ENCODE measurements around the gene DNAJC4.

DNAJC4 gene

GRCh38 chr11:64204080-64204440 is 26.3 kb upstream of the DNAJC4 start:
- DNase-seq (ENCODE audit: low spot score) = no peak
- H3K27ac ChIP-seq = no peak overlapping the region
- TF ChIP-seq, protein P1, sequence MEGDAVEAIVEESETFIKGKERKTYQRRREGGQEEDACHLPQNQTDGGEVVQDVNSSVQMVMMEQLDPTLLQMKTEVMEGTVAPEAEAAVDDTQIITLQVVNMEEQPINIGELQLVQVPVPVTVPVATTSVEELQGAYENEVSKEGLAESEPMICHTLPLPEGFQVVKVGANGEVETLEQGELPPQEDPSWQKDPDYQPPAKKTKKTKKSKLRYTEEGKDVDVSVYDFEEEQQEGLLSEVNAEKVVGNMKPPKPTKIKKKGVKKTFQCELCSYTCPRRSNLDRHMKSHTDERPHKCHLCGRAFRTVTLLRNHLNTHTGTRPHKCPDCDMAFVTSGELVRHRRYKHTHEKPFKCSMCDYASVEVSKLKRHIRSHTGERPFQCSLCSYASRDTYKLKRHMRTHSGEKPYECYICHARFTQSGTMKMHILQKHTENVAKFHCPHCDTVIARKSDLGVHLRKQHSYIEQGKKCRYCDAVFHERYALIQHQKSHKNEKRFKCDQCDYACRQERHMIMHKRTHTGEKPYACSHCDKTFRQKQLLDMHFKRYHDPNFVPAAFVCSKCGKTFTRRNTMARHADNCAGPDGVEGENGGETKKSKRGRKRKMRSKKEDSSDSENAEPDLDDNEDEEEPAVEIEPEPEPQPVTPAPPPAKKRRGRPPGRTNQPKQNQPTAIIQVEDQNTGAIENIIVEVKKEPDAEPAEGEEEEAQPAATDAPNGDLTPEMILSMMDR (IDR thresholded peaks at IDR 0.05) = no peak
- H3K4me3 ChIP-seq = no peak overlapping the region

DNA sequence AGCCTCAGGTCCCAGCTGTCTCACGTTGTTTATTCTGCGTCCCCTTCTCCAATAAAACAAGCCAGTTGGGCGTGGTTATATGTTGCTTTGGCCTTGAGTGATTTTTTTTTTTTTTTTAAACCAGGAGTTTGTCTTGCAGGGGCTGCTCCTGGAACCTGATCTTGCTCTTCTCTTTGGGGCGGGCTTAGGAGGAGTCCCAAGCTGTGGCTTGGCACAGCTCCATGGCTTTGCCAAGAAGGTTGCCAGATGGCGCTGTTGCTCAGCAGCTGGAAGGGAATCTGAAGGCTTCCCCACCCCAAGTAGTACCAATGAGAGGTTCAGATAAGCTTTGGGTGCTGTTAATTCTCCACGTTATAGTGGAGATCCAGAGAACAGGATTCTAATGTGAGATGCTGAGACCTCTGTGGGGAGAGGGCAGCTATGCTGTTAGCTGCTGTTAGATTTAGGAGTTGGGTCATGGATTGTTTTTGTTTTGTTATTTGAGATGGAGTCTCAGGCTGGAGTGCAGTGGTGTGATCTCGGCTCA is 25.8 kb upstream of the DNAJC4 start:
- TF ChIP-seq, protein P1 (IDR thresholded peaks at IDR 0.05) = peak; percentile 48
- DNase-seq (ENCODE audit: low spot score) = no peak
- Histone ChIP-seq H3K27ac (peak overlapping the region in 1 of 2 donors; percentile 47), H3K4me3 (no peak overlapping the region)

- no peak for DNase-seq (ENCODE audit: low spot score)
- Histone ChIP-seq H3K4me3 (peak within 1 kb of the TSS; percentile 66), H3K27ac (peak within 1 kb of the TSS; percentile 49 to 88)
- TF ChIP-seq, protein P1 (IDR thresholded peaks at IDR 0.05) = no peak
These were observed 23.7 kb upstream of the DNAJC4 start, which contains the start of gene FERMT3 for GRCh38 chr11:64206457-64207255. TSS of gene FERMT3 (plus strand) at chr11:64206721. CDS start at chr11:64207365, 644 bp downstream.

- Histone ChIP-seq H3K27ac (peak overlapping the region; percentile 49 to 88), H3K4me3 (peak overlapping the region; percentile 66)
- TF ChIP-seq, protein P1 (IDR thresholded peaks at IDR 0.05) = no peak
- peak; percentile 85 for DNase-seq (ENCODE audit: low spot score)
These were observed 22.9 kb upstream of the DNAJC4 start for GRCh38 chr11:64207256-64208085.

GRCh38 chr11:64208086-64208795 is 22.1 kb upstream of the DNAJC4 start:
- H3K27ac ChIP-seq = peak overlapping the region; percentile 49 to 88
- H3K4me3 ChIP-seq = peak overlapping the region; percentile 66
- TF ChIP-seq, protein P1 (IDR thresholded peaks at IDR 0.05) = no peak
- no peak for DNase-seq (ENCODE audit: low spot score)

- TF ChIP-seq, protein P1 (IDR thresholded peaks at IDR 0.05) = no peak
- no peak for DNase-seq (ENCODE audit: low spot score)
- Histone ChIP-seq H3K4me3 (peak overlapping the region; percentile 66), H3K27ac (peak overlapping the region in 1 of 2 donors; percentile 88)
These were observed 21.4 kb upstream of the DNAJC4 start for GRCh38 chr11:64208796-64209562.

Measured in coronary artery (tissue), 2 donors.